Measurements from ENCODE around the gene INSYN2B.

DNA sequence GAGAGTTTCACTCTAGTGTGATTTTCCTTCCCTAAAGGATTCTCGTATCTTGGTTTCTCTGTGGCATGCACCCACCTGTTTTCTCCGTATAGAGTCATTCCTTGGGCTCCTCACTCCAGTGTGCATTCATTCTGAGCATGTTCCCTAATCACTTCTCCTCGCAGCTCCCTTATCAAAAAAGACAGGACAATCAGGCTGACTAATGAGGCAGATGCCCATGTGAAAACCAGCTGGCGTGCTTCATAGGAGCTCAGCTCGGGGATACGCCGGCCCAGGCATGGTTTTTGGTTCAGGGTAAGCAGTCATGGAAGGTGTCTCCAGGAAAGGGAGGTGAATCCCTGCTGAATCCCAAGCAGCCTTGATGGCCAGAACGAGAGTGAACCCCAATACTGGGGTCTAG is 41.2 kb upstream of the INSYN2B start:
- TF ChIP-seq, protein P1, sequence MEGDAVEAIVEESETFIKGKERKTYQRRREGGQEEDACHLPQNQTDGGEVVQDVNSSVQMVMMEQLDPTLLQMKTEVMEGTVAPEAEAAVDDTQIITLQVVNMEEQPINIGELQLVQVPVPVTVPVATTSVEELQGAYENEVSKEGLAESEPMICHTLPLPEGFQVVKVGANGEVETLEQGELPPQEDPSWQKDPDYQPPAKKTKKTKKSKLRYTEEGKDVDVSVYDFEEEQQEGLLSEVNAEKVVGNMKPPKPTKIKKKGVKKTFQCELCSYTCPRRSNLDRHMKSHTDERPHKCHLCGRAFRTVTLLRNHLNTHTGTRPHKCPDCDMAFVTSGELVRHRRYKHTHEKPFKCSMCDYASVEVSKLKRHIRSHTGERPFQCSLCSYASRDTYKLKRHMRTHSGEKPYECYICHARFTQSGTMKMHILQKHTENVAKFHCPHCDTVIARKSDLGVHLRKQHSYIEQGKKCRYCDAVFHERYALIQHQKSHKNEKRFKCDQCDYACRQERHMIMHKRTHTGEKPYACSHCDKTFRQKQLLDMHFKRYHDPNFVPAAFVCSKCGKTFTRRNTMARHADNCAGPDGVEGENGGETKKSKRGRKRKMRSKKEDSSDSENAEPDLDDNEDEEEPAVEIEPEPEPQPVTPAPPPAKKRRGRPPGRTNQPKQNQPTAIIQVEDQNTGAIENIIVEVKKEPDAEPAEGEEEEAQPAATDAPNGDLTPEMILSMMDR (IDR thresholded peaks at IDR 0.05) = no peak
- no peak for TF ChIP-seq POLR2A (IDR thresholded peaks at IDR 0.05)

All from adrenal gland (tissue), 5 donors.